ENCODE measurements around the gene KNTC1.

DNA sequence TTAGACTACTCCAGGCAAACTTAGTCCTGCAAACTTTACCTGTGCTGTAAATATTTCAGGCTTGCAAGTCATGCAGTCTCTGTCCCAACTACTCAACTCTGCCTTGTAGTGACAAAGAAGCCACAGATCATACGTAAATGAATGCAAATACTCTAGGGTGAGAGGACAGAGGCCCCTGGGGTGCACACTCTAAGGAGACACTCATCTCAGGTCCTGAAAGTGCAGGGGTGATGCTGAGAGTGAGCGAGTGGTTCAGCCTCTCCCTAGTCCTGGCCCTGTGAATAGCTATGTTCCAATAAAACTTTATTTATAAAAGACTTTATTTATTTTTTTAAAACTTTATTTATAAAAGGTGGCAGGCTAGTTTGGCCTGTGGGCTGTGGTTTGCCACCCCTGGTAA lies 141.2 kb downstream of the KNTC1 start:
- TF ChIP-seq, protein P1, sequence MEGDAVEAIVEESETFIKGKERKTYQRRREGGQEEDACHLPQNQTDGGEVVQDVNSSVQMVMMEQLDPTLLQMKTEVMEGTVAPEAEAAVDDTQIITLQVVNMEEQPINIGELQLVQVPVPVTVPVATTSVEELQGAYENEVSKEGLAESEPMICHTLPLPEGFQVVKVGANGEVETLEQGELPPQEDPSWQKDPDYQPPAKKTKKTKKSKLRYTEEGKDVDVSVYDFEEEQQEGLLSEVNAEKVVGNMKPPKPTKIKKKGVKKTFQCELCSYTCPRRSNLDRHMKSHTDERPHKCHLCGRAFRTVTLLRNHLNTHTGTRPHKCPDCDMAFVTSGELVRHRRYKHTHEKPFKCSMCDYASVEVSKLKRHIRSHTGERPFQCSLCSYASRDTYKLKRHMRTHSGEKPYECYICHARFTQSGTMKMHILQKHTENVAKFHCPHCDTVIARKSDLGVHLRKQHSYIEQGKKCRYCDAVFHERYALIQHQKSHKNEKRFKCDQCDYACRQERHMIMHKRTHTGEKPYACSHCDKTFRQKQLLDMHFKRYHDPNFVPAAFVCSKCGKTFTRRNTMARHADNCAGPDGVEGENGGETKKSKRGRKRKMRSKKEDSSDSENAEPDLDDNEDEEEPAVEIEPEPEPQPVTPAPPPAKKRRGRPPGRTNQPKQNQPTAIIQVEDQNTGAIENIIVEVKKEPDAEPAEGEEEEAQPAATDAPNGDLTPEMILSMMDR (IDR thresholded peaks at IDR 0.05), result no peak
- TF ChIP-seq ZFX (IDR thresholded peaks at IDR 0.05; ENCODE audit: borderline replicate concordance), result no peak

Data from 22Rv1 (cell line).